GM18502 (cell line): ENCODE data around the gene VPREB3.

Experiments
- ATAC-seq: cut with Tn5 transposase; IDR thresholded peaks from one replicate; pipeline ENCODE4 v1.9.1; 2021; ENCODE audit warnings: mild to moderate bottlenecking; ENCODE audit not compliant: unreplicated experiment, poor library complexity

Gene VPREB3

GRCh38 chr22:23783265-23784150 lies 29.3 kb upstream of the VPREB3 start:
- ATAC-seq = no peak

DNA sequence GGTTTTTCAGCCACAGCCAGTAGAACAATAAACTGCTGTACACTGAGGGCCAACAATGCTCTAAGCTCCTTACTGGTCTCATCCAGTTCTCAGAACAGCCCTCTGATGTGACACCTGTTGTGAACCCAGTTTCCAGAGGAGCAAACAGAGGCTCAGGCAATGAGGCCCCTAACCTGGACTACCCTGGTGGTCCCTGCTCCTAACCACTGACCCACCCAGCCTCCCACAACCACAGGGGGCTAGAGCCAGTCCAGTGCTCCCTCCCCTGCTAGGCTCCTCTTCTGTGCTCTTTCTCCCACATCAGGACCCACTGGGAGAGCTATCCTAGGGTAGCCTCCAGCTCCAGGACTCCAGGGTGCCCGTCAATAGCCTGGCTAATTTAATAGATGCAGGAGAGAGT lies 28.5 kb upstream of the VPREB3 start:
- no peak for ATAC-seq

- no peak for ATAC-seq
These were observed 28.0 kb upstream of the VPREB3 start for GRCh38 chr22:23782252-23782651.

DNA sequence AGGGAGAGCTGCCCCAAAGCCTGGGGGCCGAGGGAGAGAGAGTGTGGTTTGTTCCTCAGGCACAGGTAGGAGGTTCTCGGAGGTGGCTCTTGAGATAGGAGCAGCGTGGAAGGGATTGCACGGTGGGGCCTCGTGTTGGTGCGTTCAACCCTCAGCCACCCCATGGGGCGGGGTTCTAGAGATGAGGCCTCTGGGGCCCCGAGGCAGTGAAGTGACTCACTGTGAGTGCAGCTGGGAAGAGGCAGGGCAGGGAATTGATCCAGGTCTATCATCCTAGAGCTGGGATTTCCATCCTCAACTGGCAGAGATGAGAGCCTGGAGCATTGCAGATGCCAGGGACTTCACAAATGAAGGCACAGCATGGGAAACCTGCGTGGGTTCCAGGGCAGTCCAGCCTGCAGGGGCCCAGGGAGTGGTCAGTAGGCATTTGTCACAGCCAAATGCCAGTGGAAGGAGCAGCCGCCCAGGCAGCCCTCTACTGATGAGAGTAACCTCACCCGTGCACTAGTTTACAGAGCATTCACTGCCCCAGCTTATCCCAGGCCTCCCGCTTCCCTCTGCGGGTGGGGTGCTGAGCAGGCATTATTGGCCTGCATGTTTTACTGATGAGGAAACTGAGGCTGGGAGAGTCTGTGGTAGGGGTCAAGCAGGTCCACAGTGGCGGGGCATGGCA lies 27.4 kb upstream of the VPREB3 start:
- ATAC-seq = no peak

DNA sequence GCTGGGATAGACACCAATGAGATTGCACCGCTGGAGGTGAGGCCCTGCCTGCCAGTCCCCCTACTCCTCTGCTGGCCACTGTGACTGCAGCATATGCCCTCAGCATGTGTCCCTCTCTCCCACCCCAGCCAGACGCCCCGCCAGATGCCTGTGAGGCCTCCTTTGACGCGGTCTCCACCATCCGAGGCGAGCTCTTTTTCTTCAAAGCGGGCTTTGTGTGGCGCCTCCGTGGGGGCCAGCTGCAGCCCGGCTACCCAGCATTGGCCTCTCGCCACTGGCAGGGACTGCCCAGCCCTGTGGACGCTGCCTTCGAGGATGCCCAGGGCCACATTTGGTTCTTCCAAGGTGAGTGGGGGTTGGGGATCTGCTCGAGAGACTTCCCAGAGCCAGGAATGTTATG lies 26.8 kb upstream of the VPREB3 start:
- no peak for ATAC-seq

DNA sequence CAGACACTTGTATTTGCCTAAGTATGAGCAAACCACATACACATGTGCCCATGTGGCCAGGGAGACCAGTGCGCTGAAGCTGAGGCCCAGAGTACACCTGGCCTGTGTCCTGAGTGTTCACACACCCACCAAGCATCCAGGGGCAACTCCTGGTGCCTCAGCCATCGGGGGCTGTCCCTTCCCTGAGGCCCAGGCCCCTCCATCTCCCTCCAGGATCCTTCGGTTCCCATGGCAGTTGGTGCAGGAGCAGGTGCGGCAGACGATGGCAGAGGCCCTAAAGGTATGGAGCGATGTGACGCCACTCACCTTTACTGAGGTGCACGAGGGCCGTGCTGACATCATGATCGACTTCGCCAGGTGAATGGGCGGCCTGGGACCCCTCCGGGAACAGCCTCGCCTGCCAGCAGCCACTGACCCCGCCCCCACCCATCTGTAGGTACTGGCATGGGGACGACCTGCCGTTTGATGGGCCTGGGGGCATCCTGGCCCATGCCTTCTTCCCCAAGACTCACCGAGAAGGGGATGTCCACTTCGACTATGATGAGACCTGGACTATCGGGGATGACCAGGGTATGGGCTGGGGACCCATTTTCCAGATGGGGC lies 26.0 kb upstream of the VPREB3 start:
- ATAC-seq = no peak

GRCh38 chr22:23779731-23780130 lies 25.5 kb upstream of the VPREB3 start:
- no peak for ATAC-seq

DNA sequence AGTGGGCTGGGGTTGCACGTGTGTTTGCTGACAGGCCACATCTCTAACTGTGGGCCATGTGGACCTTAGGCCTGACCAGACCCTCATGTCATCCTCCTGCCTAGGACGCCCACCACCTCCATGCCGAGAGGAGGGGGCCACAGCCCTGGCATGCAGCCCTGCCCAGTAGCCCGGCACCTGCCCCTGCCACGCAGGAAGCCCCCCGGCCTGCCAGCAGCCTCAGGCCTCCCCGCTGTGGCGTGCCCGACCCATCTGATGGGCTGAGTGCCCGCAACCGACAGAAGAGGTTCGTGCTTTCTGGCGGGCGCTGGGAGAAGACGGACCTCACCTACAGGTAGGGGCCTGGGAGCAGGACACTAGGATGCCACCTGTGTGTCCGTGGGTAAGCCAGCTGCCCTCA lies 24.9 kb upstream of the VPREB3 start:
- ATAC-seq = no peak

DNA sequence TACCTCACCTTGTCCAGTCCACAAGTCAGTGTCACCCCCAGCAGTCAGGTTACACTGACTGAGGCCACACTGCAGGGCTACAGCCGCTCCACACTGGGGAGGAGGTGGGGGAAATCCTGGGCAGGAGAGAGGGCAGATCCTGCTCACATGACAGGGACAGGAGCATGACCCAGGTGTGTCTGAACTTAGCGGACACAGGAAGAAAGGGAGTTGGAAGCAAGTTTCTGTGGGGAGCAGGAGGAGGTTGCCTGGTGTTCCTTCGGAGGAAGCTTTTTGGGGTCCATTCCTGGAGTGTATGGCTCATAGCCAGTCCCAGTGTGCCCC lies 24.3 kb upstream of the VPREB3 start:
- no peak for ATAC-seq

- no peak for ATAC-seq
These were observed 23.8 kb upstream of the VPREB3 start for GRCh38 chr22:23777776-23778576.

GRCh38 chr22:23775779-23776375 lies 21.7 kb upstream of the VPREB3 start:
- no peak for ATAC-seq

DNA sequence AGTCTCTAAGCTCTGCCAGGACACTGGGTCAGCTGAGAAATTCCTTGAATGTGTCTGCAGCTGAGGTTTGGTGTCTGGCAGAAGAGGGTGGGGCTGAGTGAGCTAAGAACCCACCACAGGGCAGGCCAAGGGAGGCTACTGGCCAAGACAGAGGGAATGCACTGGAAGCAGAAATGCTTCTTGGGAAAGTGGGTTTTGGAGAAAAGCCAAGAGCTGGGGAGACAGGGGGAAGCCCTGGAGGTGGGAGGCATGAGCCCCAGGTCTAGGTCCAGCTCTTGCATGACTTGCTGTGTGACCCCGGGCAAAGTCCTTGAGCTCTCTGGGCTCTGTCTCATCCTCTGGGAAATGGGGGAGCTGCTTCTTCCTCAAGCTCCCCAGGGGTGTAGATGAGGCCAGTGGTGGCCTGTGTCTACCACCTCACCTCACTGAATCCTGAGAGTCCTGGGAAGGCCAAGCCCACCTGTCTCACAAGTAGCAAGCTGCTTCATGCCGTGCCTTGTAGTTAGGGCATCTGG lies 20.8 kb upstream of the VPREB3 start:
- no peak for ATAC-seq

DNA sequence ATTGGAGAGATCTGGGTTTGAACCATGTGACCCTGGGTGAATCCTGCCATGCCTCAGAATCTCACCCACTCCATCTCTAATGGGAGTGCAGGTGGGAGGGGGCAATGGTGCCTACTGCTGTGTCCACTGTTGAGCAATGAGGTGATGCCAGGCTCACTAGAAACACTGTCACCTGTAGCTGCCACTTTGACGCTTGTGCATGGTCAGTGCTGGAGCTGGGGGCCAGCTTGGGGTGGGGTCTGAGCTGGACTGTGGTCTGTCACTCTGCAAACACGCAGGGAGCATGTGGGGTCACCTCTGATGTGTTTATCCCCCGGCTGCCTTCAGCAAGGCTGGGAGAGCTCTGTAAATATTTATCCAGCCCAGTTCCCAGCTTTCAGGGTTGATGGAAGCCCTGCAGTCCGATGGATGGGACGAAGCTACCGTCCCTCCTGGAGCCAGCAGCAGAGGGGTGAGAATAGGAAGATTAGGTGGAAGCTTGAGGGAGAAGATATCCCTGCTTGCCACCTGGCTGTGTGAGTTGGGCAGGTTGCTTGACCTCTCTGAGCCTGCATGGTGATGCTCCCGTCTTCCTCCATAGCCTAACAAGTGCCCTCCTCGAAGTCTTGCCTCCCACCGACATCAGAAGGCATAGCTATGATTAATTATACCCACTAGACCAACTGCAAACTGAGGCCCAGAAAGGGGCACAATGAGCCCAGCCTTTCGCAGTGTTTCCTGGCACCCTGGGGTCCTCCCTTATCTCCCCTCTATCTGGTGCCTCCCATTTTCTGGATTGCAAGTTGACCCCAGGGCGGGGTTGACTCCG lies 20.1 kb upstream of the VPREB3 start:
- ATAC-seq = no peak

- ATAC-seq = no peak
These were observed 19.4 kb upstream of the VPREB3 start for GRCh38 chr22:23773483-23774113.

DNA sequence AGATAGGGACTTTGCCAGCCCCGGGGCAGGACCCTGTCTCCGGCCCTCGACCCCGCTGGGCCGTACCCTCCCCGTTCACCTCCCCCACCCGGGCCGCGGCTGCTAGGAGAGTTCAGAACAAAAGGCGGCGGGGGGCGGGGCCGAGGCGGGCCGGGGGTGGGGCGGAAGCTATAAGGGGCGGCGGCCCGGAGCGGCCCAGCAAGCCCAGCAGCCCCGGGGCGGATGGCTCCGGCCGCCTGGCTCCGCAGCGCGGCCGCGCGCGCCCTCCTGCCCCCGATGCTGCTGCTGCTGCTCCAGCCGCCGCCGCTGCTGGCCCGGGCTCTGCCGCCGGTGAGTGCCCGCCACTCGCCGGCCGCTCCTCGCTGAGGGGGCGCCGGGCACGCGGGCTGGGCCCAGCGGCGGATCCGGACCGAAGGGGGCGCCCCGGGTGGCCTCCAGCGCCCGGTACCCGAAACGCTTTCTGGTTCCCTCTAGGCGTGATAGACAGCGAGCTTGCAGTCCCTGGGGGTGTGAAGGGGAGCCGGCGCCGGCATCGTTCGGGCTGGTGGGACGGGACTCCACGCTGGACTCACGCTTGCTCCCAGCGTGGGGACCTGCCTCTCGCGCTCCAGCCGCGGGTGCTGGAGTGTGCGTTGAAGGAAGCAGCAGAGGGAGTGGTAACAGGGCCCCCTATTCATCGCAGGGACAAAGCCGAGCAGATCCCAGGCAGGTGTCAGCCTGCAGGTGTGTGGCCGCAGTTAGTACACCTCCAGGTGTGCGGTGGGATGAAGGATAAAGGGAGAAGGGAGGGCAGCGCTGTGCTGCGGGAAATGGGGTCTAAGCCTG lies 18.6 kb upstream of the VPREB3 start, which contains the start of gene MMP11:
TSS of gene MMP11 (plus strand) at position 201 of the 825 bp plus-strand sequence. CDS start at position 223, 22 bp downstream.
- no peak for ATAC-seq

- no peak for ATAC-seq
These were observed 18.1 kb upstream of the VPREB3 start for GRCh38 chr22:23772315-23772648.

GRCh38 chr22:23769321-23769965 lies 15.2 kb upstream of the VPREB3 start:
- no peak for ATAC-seq
